ENCODE data around the gene DSTYK.

The DSTYK gene

DNA sequence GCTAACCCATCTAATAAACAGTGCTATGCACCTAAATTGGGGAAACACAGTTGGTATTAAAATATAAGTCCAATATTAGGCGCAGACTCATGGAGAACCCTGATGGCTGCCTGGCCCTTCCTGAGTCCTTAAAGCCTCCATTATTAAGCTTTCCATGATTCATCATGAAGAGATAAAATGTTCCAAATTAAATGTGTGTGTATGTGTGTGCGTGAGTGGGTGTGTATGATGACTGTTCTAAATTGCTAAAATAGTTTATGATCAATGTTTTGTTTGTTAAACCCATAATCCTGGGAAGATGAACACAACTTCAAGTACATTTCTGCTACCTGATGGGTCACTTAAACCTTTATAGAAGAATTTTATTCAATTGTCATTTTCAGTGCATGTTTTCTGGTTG is 83.5 kb downstream of the DSTYK start:
- DNase-seq (ENCODE audit: low spot score), result no peak

DNA sequence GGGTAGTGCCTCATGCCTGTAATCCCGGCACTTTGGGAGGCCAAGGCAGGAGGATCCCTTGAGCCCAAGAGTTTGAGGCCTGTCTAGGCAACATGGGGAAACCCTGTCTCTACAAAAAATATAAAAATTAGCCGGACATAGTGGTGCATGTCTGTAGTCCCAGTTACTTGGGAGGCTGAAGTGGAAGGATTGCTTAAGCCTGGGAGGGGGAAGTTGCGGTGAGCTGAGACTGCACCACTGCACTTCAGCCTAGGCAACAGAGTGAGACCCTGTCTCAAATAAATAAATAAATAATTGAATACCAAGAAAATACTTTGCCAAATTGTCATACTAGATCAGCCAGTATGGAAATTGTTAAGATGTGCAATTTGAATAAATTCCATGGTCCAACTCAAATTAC is 83.9 kb downstream of the DSTYK start:
- DNase-seq (ENCODE audit: low spot score), result no peak

DNA sequence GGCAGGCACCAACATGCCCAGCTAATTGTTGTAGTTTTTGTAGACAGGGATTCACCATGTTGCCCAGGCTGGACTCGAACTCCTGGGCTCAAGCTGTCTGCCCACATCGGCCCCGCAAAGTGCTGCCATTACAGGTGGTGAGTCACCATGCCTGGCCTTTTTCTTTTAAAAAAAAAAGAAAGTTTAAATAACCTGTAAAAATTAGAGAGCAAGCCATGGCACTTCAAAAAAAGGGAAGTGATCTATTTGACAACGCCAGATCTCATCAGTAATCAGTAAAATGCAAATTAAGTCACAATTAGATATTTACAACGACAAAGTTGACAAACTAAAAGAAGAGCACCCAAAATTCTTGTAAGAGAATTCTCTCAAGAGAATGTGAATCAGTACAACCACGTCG is 86.8 kb downstream of the DSTYK start:
- DNase-seq (ENCODE audit: low spot score), result no peak

DNA sequence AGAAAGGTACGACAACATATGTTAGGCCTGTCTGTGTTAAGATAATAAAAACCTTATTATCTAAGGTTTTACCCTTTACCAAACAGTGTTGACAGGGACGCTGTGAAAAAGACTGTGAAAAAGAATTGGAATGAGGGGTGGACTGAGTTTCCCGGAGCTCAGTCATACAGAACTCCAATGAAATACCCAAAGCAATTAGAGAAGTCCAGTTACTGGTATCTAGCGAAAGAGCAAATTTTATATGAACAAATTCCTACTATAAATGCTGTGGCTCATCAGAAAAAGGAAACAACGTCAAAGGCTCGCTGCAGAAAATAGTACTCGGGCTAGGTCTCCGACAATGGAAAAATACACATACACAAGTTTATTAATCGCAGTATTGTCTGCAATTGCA is 89.0 kb downstream of the DSTYK start:
- DNase-seq (ENCODE audit: low spot score), result no peak

DNA sequence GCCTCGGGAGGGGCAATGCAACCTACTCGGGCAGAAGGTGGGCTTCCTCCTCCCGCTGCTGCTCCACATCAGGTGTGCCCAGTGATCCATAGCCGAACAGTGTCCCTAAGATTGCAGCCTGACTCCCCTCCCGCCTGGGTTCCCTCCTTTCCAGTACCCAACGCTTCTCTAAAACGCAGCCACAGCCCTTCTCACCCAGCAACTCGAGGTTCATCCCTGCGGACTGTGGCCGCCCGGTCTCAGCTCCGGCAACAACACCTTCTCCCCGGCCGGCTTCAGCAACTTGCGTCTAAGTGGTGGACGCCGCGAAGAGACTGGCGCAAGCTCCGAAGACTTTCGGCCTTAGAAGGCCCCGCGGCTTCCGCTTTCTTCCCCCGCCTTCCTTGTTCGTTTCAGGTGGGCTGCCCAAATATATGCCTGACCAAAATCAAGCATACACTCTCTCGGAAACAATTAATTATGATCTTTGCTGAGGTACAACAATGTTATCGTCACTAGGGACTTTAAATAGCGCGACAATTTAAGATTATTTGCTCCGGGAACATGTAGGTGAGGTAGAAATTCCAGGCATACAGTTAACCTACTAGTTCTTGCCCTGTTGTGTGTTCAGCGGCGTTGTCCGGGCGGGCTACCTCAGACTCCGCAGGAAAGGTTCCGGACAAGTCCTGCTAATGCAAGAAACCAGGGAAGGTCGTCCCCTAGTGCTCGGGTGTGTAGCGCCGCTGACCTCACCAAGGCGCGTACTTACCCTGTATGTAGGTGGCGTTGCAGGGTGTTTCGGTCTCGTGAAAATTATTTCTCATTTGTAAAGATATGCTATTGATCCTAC is 89.6 kb downstream of the DSTYK start, which contains the start of gene RBBP5:
TSS of gene RBBP5 (minus strand) at position 319 of the 829 bp plus-strand sequence. CDS start at position 214, 105 bp downstream.
- DNase-seq (ENCODE audit: low spot score), result peak; percentile 98

DNA sequence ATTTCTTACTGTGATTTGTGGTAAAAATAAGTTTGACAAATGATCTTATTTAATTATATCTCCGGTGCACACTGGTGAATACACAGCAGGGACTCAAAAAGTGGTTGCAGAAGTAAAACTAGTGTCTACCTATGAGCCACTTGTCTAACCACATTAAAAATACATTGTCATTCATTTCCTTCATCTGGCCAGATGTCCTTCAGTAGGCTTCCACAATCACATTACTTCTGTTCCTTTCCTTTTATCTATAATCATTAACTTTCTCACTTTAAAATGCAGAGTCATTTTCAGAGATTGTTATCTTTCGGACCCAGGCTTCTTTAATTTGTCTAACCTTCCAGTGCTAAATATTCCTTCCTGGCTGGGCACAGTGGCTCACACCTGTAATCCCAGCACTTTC is 92.8 kb downstream of the DSTYK start:
- no peak for DNase-seq (ENCODE audit: low spot score)

DNA sequence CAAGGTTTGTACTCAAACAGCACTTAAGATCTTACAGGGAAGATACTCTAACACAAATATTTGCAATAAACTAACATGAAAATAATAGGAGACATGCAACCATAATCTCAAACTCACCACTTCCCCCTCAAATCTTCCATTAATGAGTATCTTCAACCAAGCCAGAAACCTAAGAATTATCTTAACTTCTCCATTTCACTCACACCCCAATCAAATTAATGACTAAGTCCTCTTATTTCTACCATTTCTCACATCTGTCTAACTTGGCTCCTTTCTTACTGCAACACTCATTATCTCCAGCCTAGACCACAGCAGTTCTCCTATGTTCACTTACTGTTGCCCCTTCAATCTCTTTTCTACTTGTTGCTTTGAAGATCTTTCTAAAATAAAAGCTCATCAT is 100.1 kb downstream of the DSTYK start:
- no peak for DNase-seq (ENCODE audit: low spot score)

DNA sequence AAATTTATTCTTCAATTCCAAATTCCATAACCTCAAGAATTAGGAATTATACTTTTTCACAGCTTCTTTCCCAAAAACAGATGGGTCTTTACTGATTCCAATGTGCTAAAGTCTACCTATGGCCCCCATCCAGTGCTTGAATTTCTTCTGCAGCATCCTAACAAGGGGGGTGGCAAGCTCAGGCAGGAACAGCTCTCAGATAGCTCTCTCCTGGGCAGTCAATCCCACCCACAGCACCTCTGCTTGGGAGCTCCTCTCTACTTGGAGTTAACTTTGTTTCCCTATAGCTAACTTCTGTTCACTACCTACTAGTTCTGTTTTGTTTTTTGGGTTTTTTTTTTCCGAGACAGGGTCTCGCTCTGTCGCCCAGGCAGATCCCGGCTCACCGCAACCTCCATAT is 101.8 kb downstream of the DSTYK start:
- DNase-seq (ENCODE audit: low spot score), result no peak

DNA sequence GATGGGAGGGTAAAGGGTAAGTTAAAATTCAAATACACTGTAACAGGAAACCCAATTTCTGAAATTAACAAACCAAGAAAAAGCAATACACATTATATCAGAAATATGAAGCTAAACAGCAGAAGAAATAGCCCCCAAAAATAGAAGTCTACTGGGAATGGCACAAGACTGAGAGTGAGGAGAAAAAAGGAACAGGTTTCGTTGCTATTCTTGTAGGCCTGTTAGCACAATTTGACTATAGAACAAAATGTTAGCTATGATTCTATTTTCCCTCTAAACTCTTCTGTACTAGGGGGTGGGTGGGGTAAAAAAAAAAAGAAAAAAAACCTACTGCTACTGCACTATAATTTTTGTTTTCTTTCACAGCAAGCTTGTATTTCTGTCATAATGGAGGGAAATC is 102.2 kb downstream of the DSTYK start:
- DNase-seq (ENCODE audit: low spot score), result no peak

DNA sequence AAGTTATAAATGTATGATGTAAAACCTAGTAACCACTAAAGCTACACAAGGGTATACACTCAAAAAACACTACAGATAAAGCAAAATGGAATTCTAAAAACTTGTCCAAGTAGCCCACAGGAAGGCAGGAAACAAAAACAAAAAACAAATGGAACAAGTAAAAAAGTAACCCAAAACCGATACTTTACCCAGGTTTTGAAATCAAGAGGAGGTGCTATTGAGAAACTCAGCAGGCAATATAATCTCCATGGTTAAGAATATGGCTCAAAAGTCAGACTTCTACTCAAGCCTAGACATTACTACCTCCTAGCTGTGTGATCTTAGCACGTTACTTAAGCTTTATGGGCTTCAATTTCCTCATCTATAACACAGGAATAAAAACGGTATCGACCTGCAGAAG is 103.0 kb downstream of the DSTYK start:
- no peak for DNase-seq (ENCODE audit: low spot score)

DNA sequence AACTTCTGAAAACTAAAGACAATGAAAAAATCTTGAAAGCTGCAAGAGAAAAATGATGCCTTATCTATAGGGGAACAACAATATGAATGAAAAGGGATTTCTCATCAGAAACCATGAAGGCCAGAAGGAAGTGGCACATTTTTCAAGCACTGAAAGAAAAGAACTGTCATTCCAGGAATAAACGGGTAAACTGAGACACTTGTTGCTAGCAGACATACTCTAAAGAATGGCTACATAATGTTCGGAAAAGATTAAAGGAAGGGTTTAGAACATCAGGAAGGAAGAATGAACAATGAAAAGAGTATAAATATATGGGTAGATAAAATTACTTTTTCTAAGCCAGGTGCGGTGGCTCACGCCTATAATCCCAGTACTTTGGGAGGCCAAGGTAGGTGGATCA is 104.2 kb downstream of the DSTYK start:
- no peak for DNase-seq (ENCODE audit: low spot score)

DNA sequence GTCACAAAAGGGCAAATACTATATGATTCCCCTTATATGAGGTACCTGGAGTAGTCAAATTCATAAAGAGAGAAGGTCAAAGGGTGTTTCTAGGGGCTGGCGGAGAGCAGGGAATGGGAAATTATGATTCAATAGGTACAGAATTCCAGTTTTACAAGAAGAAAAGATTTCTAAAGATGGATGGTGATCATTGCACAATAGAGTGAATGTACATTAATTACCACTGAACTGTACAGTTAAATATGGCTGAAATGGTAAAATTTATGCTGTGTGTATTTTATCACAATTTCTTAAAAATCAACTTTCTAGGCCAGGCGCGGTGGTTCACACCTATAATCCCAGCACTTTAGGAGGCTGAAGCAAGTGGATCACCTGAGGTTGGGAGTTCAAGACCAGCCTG is 109.1 kb downstream of the DSTYK start:
- no peak for DNase-seq (ENCODE audit: low spot score)

DNA sequence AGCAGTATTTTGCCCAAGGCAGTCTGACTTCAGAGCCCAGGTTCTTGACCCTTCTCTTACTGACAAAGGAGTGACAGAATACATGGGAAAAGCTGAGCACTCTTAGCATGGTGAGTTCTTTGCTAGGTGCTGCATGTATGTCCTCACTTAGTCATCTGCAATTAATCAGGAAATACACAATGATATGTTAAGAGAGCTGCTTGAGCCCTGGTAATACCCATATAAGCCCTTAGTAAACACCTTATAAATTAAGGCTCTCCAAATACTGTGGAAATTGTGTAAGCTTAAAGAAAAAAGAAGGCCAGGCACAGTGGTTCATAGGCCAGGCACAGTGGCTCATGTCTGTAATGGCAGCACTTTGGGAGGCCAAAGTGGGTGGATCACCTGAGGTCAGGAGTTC is 113.3 kb downstream of the DSTYK start:
- DNase-seq (ENCODE audit: low spot score), result no peak

DNA sequence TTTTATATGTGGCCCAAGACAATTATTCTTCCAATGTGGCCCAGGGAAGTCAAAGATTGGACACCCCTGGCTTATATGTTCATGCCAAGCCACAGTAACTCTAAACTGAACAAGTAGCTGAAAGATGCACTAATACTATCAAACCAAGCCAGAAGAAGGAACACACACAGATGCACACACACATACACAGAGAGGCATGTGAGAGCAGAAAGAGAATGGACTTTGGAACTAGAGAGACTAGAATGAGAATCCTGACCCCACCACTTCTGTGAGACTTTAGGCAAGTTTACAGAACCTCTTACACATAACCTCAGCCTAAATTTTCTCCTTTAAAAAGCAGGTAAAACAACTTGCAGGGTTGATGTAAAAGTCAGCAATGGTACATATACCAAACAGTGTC is 116.1 kb downstream of the DSTYK start:
- no peak for DNase-seq (ENCODE audit: low spot score)
